Esophagus muscularis mucosa (tissue), 4 donors: ENCODE data around the gene ROBO4.

Source experiments
- CTCF ChIP-seq, 3 experiments: fragments of 200-600 bp in 2 of 3; fragments of 450-650 bp in 1 of 3; sonication (generic) in 2 of 3; IDR thresholded peaks; one replicate each; pipeline ENCODE4 v1.5.1; 2017 to 2019; ENCODE audit warnings: antibody characterized with exemption in 3 of 3, mild to moderate bottlenecking in 2 of 3, moderate library complexity in 1 of 3
- EP300 ChIP-seq: sonication (generic); formaldehyde crosslinking; IDR thresholded peaks from one replicate; pipeline ENCODE4 v1.6.1; 2017; ENCODE audit warnings: antibody characterized with exemption
- POLR2A ChIP-seq: fragments of 450-650 bp; IDR thresholded peaks from one replicate; pipeline ENCODE4 v1.6.1; 2017; ENCODE audit warnings: antibody characterized with exemption, moderate library complexity, mild to moderate bottlenecking, low read depth

GRCh38 chr11:124877631-124877909 lies 20.1 kb downstream of the ROBO4 start:
- no peak for TF ChIP-seq POLR2A
- no peak for TF ChIP-seq EP300
- TF ChIP-seq CTCF (IDR thresholded peaks at IDR 0.05) = no peak
